Thoracic aorta (tissue), 2 donors: Measurements from ENCODE around the gene POU3F1. TPM values are rescaled to one million over a fixed set of nuclear protein-coding genes. Genes with fewer than 3 reads are reported as not detected.
A peak's percentile ranks its signal among the peaks of the same experiment; 100 is the strongest.

ENCODE experiments used
- ATAC-seq: fragments of 150-250 bp; one replicate; pipeline ENCODE4 v1.8.0; 2017; ENCODE audit warnings: low read depth; ENCODE audit not compliant: insufficient number of reproducible peaks, low FRiP score
- DNase-seq: peaks from one replicate; pipeline ENCODE4 v3.0.0-alpha.2; 2020; ENCODE audit warnings: low spot score
- H3K27ac ChIP-seq, 2 donors: fragments of 200-600 bp; sonication (generic); 1 replicate in 1 of 2; 2 replicates in 1 of 2; pipeline ENCODE4 v1.5.1; 2016; ENCODE audit warnings: mild to moderate bottlenecking in 2 of 2, moderate library complexity in 2 of 2
- H3K27me3 ChIP-seq: fragments of 200-600 bp; sonication (generic); replicated peaks from 2 replicates; pipeline ENCODE4 v1.6.0; 2016; ENCODE audit warnings: mild to moderate bottlenecking; ENCODE audit not compliant: insufficient read depth
- H3K36me3 ChIP-seq: fragments of 200-600 bp; sonication (generic); one replicate; pipeline ENCODE4 v1.5.1; 2016
- H3K4me1 ChIP-seq, 2 donors: fragments of 200-600 bp; sonication (generic); 1 replicate in 1 of 2; 2 replicates in 1 of 2; pipeline versions ENCODE4 v1.5.1 to v1.6.0; 2016; ENCODE audit warnings: low read depth in 2 of 2, mild to moderate bottlenecking in 1 of 2; ENCODE audit not compliant: control insufficient read depth in 1 of 2
- H3K4me3 ChIP-seq: fragments of 200-600 bp; sonication (generic); 2 replicates; pipeline ENCODE4 v1.5.1; 2016; ENCODE audit warnings: mild to moderate bottlenecking
- H3K9me3 ChIP-seq: fragments of 200-600 bp; sonication (generic); 2 replicates; pipeline ENCODE4 v1.5.1; 2016
- total RNA-seq, 2 donors: library from RNA; depleted of rRNA; stranded (reverse); fragments of >200 nt; gene quantifications; one replicate each; pipeline versions ENCODE4 v1.1.0 to v1.2.3, GENCODE V29; 2016
- TF ChIP-seq, protein P1 (sequence below): fragments of 200-600 bp; sonication (generic); IDR thresholded peaks from one replicate; pipeline ENCODE4 v1.5.1; 2019; ENCODE audit warnings: antibody characterized with exemption

Gene POU3F1
- total RNA-seq, 2 donors from 2014 or later, result not detected

DNA sequence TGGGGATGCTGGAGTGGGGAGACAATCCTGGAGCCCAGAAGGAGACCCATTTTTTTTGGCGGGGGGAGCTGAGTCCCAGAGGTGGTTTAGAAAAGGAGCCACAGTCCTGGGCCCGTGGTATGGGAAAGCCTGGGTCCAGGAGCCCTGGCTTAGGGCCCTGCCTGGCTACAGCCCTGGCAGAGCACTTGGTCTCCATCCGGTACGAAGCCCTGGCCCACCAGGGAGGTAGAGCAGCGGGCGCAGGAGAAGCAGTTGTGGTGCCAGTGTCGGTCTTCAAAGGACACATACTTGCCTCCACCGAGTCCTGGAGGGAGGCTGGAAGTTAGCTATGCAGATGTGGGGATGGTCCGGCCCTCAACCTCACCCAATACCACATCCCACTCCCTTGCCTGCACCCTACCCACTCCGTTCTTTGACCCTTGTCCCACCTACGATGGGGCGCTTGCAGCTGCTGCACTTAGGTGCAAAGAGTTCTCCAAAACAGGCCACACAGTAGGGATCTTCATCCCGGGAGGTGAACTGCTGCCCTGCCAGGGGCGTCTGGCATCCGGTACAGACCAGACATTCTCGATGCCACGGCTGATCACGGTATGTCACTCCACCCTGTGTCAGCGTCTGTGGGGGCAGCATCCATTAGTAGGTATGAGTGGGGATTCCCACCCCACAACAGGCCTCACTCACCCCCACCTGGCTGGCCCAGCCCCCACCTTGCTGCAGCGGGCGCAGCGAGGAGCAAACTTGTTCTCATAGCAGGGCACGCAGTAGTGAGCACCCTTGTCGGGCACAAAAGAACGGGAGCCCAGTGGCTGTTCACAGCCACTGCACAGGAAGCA, 49.1 kb downstream of the POU3F1 start:
- TF ChIP-seq, protein P1, sequence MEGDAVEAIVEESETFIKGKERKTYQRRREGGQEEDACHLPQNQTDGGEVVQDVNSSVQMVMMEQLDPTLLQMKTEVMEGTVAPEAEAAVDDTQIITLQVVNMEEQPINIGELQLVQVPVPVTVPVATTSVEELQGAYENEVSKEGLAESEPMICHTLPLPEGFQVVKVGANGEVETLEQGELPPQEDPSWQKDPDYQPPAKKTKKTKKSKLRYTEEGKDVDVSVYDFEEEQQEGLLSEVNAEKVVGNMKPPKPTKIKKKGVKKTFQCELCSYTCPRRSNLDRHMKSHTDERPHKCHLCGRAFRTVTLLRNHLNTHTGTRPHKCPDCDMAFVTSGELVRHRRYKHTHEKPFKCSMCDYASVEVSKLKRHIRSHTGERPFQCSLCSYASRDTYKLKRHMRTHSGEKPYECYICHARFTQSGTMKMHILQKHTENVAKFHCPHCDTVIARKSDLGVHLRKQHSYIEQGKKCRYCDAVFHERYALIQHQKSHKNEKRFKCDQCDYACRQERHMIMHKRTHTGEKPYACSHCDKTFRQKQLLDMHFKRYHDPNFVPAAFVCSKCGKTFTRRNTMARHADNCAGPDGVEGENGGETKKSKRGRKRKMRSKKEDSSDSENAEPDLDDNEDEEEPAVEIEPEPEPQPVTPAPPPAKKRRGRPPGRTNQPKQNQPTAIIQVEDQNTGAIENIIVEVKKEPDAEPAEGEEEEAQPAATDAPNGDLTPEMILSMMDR, result no peak
- Histone ChIP-seq H3K4me1 (peaks cover 54 to 66% of the 10 kb centered on the region in 2 donors), H3K27ac (peak overlapping the region; percentile 82 to 97), H3K27me3 (no peaks in the 10 kb centered on the region), H3K4me3 (no peak overlapping the region), H3K36me3 (peaks cover 7% of the 10 kb centered on the region), H3K9me3 (no peaks in the 10 kb centered on the region)
- DNase-seq, result no peak
- ATAC-seq, result no peak

DNA sequence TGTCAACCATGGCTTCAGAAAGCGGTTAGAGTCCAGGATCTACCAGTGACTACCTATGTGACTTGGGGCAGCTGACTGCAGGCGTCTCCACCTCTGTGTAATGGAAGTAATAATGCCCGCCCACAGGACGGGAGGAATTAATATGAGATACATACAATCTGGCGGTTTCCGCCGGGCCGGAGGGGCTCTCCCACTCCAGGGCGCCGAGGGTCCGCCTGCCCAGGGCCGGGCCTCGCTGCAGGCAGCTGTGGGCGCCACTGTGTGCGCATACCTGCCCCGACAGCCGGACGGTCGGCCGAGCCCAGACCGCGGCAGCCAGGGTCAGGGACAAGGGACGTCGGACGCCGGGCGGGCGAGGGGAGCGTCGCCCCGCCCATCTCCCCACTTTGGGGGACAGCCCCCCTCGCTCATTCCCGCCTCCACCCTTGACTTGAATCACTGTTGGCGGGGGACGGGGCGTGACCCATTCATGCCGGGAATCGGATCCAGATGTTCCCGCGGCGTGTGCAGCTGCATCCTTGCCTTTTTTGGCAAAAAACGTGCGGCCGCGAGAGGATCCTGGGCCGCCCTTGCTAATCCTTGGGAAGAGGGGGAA, 50.7 kb downstream of the POU3F1 start:
- Histone ChIP-seq H3K27me3 (no peaks in the 10 kb centered on the region), H3K4me1 (peaks cover 38 to 50% of the 10 kb centered on the region in 2 donors), H3K4me3 (peak overlapping the region; percentile 67), H3K27ac (peak overlapping the region; percentile 82 to 97), H3K36me3 (peaks cover 7% of the 10 kb centered on the region), H3K9me3 (no peaks in the 10 kb centered on the region)
- ATAC-seq (peak; percentile 47), DNase-seq (no peak)
- TF ChIP-seq, protein P1, result no peak

DNA sequence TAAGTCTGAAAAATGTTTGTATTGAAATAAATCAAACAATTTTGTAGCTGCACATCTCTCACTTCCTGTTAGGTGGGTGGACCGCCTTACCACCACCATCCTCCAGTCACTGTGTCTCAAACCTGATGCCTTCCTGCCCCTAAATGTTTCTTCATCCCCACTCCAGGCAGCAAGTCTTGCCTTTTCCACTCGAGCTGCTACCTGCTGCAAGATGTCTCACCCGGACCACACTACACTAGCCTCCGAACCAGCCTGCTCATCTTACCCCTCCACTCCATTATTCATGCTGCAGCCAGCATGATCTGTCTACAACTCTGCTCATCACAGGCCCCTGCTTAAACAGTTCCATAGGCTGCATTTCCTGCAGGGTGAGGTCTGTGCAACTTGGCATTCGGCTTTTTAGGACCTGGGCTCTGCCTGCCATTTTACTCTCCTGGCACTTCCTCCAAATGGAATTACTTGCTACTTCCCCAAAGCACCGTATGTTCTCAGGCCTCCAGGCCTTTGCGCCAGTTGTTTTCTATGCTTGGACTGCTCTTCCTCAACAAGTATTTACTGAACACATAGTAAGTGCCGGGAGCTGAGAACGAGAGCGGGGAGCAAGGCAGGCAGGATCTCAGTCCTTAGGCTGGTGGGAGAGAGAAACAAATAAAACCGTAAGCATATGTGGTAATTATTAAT, 51.6 kb downstream of the POU3F1 start:
- Histone ChIP-seq H3K27ac (peak overlapping the region; percentile 82 to 97), H3K9me3 (no peaks in the 10 kb centered on the region), H3K4me1 (peaks cover 30 to 48% of the 10 kb centered on the region in 2 donors), H3K36me3 (peaks cover 7% of the 10 kb centered on the region), H3K4me3 (peak overlapping the region; percentile 67), H3K27me3 (no peaks in the 10 kb centered on the region)
- no peak for DNase-seq
- TF ChIP-seq, protein P1, result no peak
- ATAC-seq, result no peak

Other genes starting within 250 kb of the POU3F1 start
- gene C1orf122, start 239.0 kb downstream of the POU3F1 start, total RNA-seq, result 10 to 100 TPM; 33.9 to 96.0 TPM
- gene YRDC, start 238.6 kb downstream of the POU3F1 start, total RNA-seq, result 1 to 10 TPM; 8.7 to 9.7 TPM
- gene MTF1, start 187.2 kb downstream of the POU3F1 start, total RNA-seq, result 1 to 10 TPM; 4.5 to 9.3 TPM
- gene INPP5B, start 99.7 kb downstream of the POU3F1 start, total RNA-seq, result 10 to 100 TPM; 44.2 to 44.5 TPM
- gene SF3A3, start 56.8 kb downstream of the POU3F1 start, total RNA-seq, result 10 to 100 TPM; 31.8 to 61.3 TPM
- 10 to 100 TPM; 57.0 to 90.7 TPM for gene FHL3, start 41.3 kb downstream of the POU3F1 start, total RNA-seq
- gene UTP11, start 34.1 kb downstream of the POU3F1 start, total RNA-seq, result 10 to 100 TPM; 14.6 to 76.9 TPM